Activated CD4-positive, alpha-beta memory T cell treated with anti-CD3 and anti-CD28 coated beads, Interleukin-2, amount 10 ng/mL, durations not matched to agents 7 days and 5 days (primary cell): ENCODE results near the gene VAV2. TPM values are rescaled to one million over a fixed set of nuclear protein-coding genes. Genes with fewer than 3 reads are reported as not detected.
"Not testable (repeated sequence)": the region's sequence is repeated elsewhere in the genome, so short reads cannot be mapped to it uniquely, and the experiment has no call there.

Source experiments
- CTCF ChIA-PET: fragments of 350-600 bp; sonication (Branson Sonifier 250); formaldehyde crosslinking; loops from one replicate; lab custom pipeline; 2021; ENCODE audit warnings: antibody characterized with exemption, inconsistent platforms; lab: Charles Lee
- POLR2A ChIA-PET: fragments of 350-600 bp; sonication (Branson Sonifier 250); formaldehyde crosslinking; loops from one replicate; lab custom pipeline; 2021; ENCODE audit warnings: antibody characterized with exemption; lab: Charles Lee
- DNase-seq: peaks from one replicate; pipeline ENCODE4 v3.0.0-alpha.2; 2020
- H3K27ac Mint-ChIP-seq: one replicate; pipeline ENCODE4 v1.8.0; 2021; ENCODE audit warnings: mild to moderate bottlenecking, mixed read lengths
- H3K27me3 Mint-ChIP-seq: one replicate; pipeline ENCODE4 v1.8.0; 2021; ENCODE audit warnings: mixed read lengths
- H3K36me3 Mint-ChIP-seq: one replicate; pipeline ENCODE4 v1.8.0; 2021; ENCODE audit warnings: low read depth, mixed read lengths
- H3K4me1 Mint-ChIP-seq: one replicate; pipeline ENCODE4 v1.8.0; 2021; ENCODE audit warnings: mixed read lengths
- H3K4me3 Mint-ChIP-seq: one replicate; pipeline ENCODE4 v1.8.0; 2021; ENCODE audit warnings: mild to moderate bottlenecking, mixed read lengths
- H3K9me3 Mint-ChIP-seq: one replicate; pipeline ENCODE4 v1.8.0; 2021; ENCODE audit warnings: mixed read lengths
- total RNA-seq, 2 experiments: library from RNA; stranded (reverse); gene quantifications; one replicate each; pipeline ENCODE4 v1.2.3, GENCODE V29; 2021

VAV2 gene
- total RNA-seq, 2 experiments from 2014 or later, result 2.4 to 2.9 TPM

DNA sequence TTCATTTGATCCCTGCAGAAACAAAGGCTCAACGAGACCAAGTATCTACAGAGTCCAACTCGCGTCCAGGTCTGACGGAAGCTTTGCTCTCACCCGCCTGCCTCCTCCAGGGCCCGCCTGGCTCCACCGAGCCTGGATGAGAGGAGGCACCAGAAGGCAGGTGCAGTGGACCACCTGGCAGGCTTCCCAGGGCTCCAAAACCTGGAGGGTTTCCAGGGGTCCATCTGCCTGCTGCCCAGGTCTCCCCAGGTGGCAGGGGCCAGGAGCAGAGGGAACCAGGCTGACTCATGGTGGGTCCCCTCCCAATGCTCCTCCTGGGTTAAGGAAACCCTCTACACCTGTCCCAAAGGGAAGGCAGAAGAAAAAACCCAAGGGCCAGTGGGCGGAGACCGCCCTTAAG, 59.5 kb downstream of the VAV2 start:
- POLR2A ChIA-PET, result no interaction called here

DNA sequence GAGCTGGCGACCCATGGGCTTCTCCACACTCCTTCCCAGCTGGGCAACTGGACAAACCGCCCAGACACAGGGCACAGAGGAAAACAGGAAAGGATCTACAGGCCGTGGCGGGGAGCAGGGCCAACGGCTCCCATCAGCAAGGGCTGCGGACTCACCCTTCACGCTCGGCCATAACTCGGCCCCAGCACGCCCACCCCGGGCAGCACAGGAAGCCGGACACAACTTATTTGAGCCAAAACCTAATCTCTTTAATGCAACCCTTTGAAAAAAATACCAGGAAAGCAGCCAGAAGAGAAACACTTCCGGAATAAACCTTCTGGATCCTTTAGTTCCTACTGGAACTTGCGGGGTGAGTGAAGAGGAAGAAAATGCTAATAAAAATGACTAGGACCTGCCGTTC, 59.9 kb downstream of the VAV2 start:
- H3K27me3 Mint-ChIP-seq, result no peaks in the 10 kb centered on the region
- ChIA-PET POLR2A (no interaction called here), CTCF (no interaction called here)
- no peak overlapping the region for H3K27ac Mint-ChIP-seq
- no peaks in the 10 kb centered on the region for H3K4me1 Mint-ChIP-seq
- no peaks in the 10 kb centered on the region for H3K9me3 Mint-ChIP-seq
- no peak overlapping the region for H3K4me3 Mint-ChIP-seq
- no peak for DNase-seq
- H3K36me3 Mint-ChIP-seq, result no peaks in the 10 kb centered on the region

More for the DNA sequence above, 59.5 kb downstream of the VAV2 start:
- CTCF ChIA-PET, result no interaction called here
- Mint-ChIP-seq H3K4me3 (no peak overlapping the region), H3K9me3 (no peaks in the 10 kb centered on the region), H3K4me1 (no peaks in the 10 kb centered on the region), H3K36me3 (no peaks in the 10 kb centered on the region), H3K27me3 (no peaks in the 10 kb centered on the region), H3K27ac (no peak overlapping the region)
- no peak for DNase-seq

DNA sequence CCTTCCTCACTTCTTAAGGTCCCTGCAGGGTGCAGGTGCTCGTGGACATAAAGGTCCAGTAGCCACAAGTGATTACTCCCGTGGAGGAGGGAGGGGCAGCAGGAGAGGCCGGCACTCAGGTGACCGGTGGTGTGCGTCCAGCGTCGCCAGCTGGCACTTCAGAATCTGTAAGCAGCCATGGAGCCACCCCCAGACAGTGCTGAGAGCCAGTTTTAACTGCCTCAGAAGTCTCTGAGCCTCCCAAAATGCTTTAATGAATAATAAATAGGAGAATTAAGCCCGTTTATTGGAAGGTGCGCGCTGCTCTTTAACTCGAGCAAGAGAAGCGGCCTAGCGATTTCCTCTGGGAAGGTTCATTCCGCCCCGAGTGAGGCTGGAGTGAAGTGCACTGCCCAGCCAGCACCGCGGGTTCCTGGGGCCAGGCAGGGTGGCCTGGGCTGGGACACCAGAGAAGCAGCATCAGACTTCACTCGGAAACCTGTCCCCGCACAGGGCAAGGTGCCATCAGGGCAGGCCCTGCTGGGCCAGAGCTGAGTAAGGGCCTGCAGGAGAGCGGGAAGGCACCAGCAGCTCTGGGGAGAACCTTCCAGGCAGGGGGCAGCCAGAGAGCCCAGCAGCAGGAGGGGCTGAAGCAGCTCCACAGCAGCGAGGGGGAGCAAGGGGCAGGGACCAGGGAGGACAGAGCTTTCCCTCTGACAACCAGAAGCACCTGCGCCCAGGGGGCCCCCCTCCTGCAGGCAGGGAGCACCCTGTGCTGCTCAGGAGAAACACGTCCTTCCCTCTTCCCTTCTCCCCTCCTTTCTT, 61.2 kb downstream of the VAV2 start:
- H3K36me3 Mint-ChIP-seq, result no peaks in the 10 kb centered on the region
- no peak for DNase-seq
- H3K27ac Mint-ChIP-seq, result no peak overlapping the region
- no peaks in the 10 kb centered on the region for H3K27me3 Mint-ChIP-seq
- POLR2A ChIA-PET, result no interaction called here
- H3K4me3 Mint-ChIP-seq, result no peak overlapping the region
- CTCF ChIA-PET, result no interaction called here
- no peaks in the 10 kb centered on the region for H3K4me1 Mint-ChIP-seq
- H3K9me3 Mint-ChIP-seq, result no peaks in the 10 kb centered on the region

- H3K27ac Mint-ChIP-seq, result no peak overlapping the region
- no peaks in the 10 kb centered on the region for H3K27me3 Mint-ChIP-seq
- DNase-seq, result no peak
- ChIA-PET POLR2A (no interaction called here), CTCF (no interaction called here)
- no peaks in the 10 kb centered on the region for H3K4me1 Mint-ChIP-seq
- H3K4me3 Mint-ChIP-seq, result no peak overlapping the region
- H3K9me3 Mint-ChIP-seq, result no peaks in the 10 kb centered on the region
- no peaks in the 10 kb centered on the region for H3K36me3 Mint-ChIP-seq
These were observed 62.0 kb downstream of the VAV2 start for GRCh38 chr9:133930046-133930681.

- no peaks in the 10 kb centered on the region for H3K36me3 Mint-ChIP-seq
These were observed 62.5 kb downstream of the VAV2 start for GRCh38 chr9:133929599-133929998.

GRCh38 chr9:133928248-133928764, 63.8 kb downstream of the VAV2 start:
- ChIA-PET CTCF (no interaction called here), POLR2A (no interaction called here)
- Mint-ChIP-seq H3K36me3 (no peaks in the 10 kb centered on the region), H3K4me3 (no peak overlapping the region), H3K27me3 (no peaks in the 10 kb centered on the region), H3K27ac (no peak overlapping the region), H3K9me3 (no peaks in the 10 kb centered on the region), H3K4me1 (no peaks in the 10 kb centered on the region)
- DNase-seq, result no peak

More at GRCh38 chr9:133929599-133929998, 62.5 kb downstream of the VAV2 start:
- Mint-ChIP-seq H3K4me1 (no peaks in the 10 kb centered on the region), H3K4me3 (no peak overlapping the region), H3K27ac (no peak overlapping the region), H3K27me3 (no peaks in the 10 kb centered on the region), H3K9me3 (no peaks in the 10 kb centered on the region)
- POLR2A ChIA-PET, result no interaction called here
- CTCF ChIA-PET, result no interaction called here
- DNase-seq, result no peak

DNA sequence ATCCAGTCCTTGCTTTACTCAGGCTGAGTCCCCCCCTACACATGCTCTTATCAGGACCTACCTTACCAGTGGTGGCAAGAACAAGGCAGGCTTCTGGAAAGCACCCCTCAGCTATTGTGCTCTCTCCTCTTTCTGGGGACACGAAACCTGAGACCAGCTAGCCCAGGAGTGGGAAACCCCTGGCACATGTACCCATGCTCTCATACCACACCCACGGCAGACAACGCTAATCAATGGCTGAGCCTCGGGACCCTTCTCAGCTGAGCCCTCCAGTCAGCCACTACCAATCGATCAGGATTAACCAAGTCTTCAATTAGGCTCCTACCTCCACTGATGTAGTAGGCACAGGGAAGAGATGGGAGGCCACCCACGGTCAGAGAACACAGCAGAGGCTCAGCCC, 65.1 kb downstream of the VAV2 start:
- no peaks in the 10 kb centered on the region for H3K4me1 Mint-ChIP-seq
- no peak overlapping the region for H3K4me3 Mint-ChIP-seq
- H3K9me3 Mint-ChIP-seq, result no peaks in the 10 kb centered on the region
- POLR2A ChIA-PET, result no interaction called here
- DNase-seq, result no peak
- no peaks in the 10 kb centered on the region for H3K36me3 Mint-ChIP-seq
- H3K27me3 Mint-ChIP-seq, result no peaks in the 10 kb centered on the region
- CTCF ChIA-PET, result no interaction called here
- no peak overlapping the region for H3K27ac Mint-ChIP-seq

DNA sequence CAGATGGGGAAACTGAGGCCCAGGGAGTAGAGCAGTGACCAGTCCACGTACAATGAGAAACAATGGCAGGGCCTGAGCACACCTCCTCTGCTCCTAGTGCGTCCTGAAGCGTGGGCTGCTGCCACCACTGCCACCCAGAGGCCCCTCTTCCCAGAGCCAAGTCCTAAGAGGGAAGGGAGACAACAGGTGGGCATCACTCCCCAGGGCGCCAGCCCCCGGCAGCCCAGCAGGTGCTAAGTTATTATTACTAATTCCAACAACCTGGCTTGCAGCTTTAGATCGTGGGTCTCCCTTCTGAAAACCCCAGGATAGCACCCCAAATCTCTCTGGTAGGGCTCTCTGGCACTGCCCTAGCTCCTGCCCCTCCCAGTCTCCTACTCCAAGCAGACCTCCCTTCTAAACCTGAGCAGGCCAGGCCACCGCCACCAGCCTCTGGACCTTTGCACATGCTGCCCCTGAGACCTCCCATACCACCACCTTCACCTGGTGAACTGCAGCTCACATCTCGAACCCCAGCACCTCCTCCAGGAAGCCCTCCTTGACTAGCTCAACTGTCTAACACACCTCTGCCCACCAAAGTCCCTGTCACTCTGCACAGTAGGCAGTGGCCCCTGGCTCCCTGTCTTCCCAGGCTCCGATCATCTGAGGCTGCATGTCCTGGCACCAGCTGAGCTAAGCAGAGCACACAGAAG, 65.8 kb downstream of the VAV2 start:
- ChIA-PET POLR2A (no interaction called here), CTCF (no interaction called here)
- no peaks in the 10 kb centered on the region for H3K4me1 Mint-ChIP-seq
- no peak overlapping the region for H3K4me3 Mint-ChIP-seq
- no peak for DNase-seq
- H3K27ac Mint-ChIP-seq, result no peak overlapping the region
- H3K27me3 Mint-ChIP-seq, result no peaks in the 10 kb centered on the region
- H3K9me3 Mint-ChIP-seq, result no peaks in the 10 kb centered on the region
- no peaks in the 10 kb centered on the region for H3K36me3 Mint-ChIP-seq

- Mint-ChIP-seq H3K27me3 (no peaks in the 10 kb centered on the region), H3K36me3 (no peaks in the 10 kb centered on the region), H3K9me3 (no peaks in the 10 kb centered on the region), H3K4me1 (no peaks in the 10 kb centered on the region), H3K4me3 (no peak overlapping the region), H3K27ac (no peak overlapping the region)
- DNase-seq, result no peak
- CTCF ChIA-PET, result no interaction called here
- POLR2A ChIA-PET, result no interaction called here
These were observed 67.7 kb downstream of the VAV2 start for GRCh38 chr9:133924453-133924852.

DNA sequence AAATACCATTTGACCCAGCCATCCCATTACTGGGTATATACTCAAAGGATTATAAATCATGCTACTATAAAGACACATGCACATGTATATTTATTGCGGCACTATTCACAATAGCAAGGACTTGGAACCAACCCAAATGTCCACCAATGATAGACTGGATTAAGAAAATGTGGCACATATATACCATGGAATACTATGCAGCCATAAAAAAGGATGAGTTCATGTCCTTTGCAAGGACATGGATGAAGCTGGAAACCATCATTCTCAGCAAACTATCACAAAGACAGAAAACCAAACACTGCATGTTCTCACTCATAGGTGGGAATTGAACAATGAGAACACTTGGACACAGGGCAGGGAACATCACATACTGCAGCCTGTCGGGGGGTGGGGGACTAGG, 68.5 kb downstream of the VAV2 start:
- CTCF ChIA-PET, DNase-seq, H3K36me3 Mint-ChIP-seq, H3K27ac Mint-ChIP-seq, H3K9me3 Mint-ChIP-seq, H3K4me1 Mint-ChIP-seq, POLR2A ChIA-PET, H3K27me3 Mint-ChIP-seq, H3K4me3 Mint-ChIP-seq: not testable (repeated sequence)

GRCh38 chr9:133921866-133922265, 70.3 kb downstream of the VAV2 start:
- Mint-ChIP-seq H3K27ac (no peak overlapping the region), H3K36me3 (no peaks in the 10 kb centered on the region), H3K27me3 (no peaks in the 10 kb centered on the region), H3K4me1 (no peaks in the 10 kb centered on the region), H3K4me3 (no peak overlapping the region), H3K9me3 (no peaks in the 10 kb centered on the region)
- CTCF ChIA-PET, result no interaction called here
- POLR2A ChIA-PET, result no interaction called here
- DNase-seq, result no peak

- POLR2A ChIA-PET, result no interaction called here
- H3K36me3 Mint-ChIP-seq, result no peaks in the 10 kb centered on the region
- no peak overlapping the region for H3K4me3 Mint-ChIP-seq
- no peaks in the 10 kb centered on the region for H3K9me3 Mint-ChIP-seq
- H3K4me1 Mint-ChIP-seq, result no peaks in the 10 kb centered on the region
- H3K27me3 Mint-ChIP-seq, result no peaks in the 10 kb centered on the region
- CTCF ChIA-PET, result no interaction called here
- DNase-seq, result no peak
- H3K27ac Mint-ChIP-seq, result no peak overlapping the region
These were observed 71.7 kb downstream of the VAV2 start for GRCh38 chr9:133920471-133920870.

- Mint-ChIP-seq H3K9me3 (no peaks in the 10 kb centered on the region), H3K4me3 (no peak overlapping the region), H3K4me1 (no peaks in the 10 kb centered on the region), H3K27me3 (no peaks in the 10 kb centered on the region), H3K27ac (no peak overlapping the region), H3K36me3 (no peaks in the 10 kb centered on the region)
- no peak for DNase-seq
- CTCF ChIA-PET, result no interaction called here
- POLR2A ChIA-PET, result no interaction called here
These were observed 72.6 kb downstream of the VAV2 start for GRCh38 chr9:133919253-133920115.
